Omental fat pad (tissue), 4 donors: ENCODE measurements around the gene CFAP100. TPM values are rescaled to one million over a fixed set of nuclear protein-coding genes. Genes with fewer than 3 reads are reported as not detected.
A peak's percentile ranks its signal among the peaks of the same experiment; 100 is the strongest.

ENCODE experiments used
- ATAC-seq: fragments of 150-250 bp; one replicate; pipeline ENCODE4 v1.9.1; 2016; ENCODE audit warnings: mild to moderate bottlenecking, moderate library complexity; ENCODE audit not compliant: low FRiP score
- DNase-seq: peaks from one replicate; pipeline ENCODE4 v3.0.0-alpha.2; 2019; ENCODE audit warnings: low spot score
- CTCF ChIP-seq, 3 donors: fragments of 450-650 bp; IDR thresholded peaks; one replicate each; pipeline ENCODE4 v1.5.1; 2016 to 2017; ENCODE audit warnings: antibody characterized with exemption in 3 of 3, mild to moderate bottlenecking in 3 of 3, moderate library complexity in 2 of 3
- total RNA-seq, 4 donors: library from RNA; depleted of rRNA; stranded (reverse); fragments of >200 nt; gene quantifications; one replicate each; pipeline ENCODE4 v1.1.0, GENCODE V29; 2016

CFAP100 gene
- total RNA-seq, 4 donors from 2014 or later, result not detected

GRCh38 chr3:126468028-126468891 lies 73.6 kb downstream of the CFAP100 start:
- DNase-seq, result no peak
- no peak for ATAC-seq
- no peak for TF ChIP-seq CTCF (IDR thresholded peaks at IDR 0.05)

- ATAC-seq (no peak), DNase-seq (no peak)
- no peak for TF ChIP-seq CTCF (IDR thresholded peaks at IDR 0.05)
Measured at GRCh38 chr3:126469479-126469878, 74.8 kb downstream of the CFAP100 start.

- TF ChIP-seq CTCF (IDR thresholded peaks at IDR 0.05), result no peak
- peak; percentile 26 for ATAC-seq
Measured at GRCh38 chr3:126472277-126473006, 77.7 kb downstream of the CFAP100 start.

DNA sequence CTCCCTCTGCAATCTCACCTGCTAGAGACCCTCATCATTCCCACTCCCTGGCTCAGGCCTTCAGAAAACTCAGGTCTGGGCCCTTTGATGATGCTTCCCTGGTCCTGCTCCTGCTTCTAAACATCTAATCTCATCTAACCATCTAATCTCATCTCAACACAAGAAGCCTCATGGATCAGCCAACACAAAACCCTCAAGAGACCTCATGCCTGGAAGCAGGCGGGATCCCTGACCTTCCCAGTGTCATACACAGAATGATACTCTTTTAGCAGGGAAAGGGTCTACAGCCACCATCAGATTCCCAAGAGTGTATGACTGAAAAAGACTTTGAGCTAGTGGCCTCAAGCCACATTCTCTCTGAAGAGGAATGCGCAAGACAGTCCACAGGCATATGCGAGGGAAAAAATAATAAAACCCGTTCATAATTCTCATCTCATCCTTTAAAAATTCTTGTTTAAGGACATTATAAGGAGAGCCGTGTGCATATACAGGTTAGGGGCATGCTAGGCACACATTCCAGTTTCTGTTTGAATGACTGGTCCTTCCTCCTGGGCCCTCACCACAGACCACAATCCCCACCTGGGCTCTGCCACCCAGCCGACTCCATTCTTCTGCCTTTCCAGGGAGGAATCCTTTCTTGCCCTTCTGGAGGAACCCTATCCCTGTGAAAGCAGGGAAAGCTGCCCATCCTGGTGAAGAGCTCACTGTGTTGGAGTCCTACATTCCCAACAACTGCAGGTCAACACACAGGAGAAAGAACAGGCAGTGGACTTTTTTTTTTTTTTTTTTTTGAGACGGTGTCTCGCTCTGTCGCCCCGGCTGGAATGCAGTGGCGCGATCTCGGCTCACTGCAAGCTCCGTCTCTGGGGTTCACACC lies 78.8 kb downstream of the CFAP100 start:
- ATAC-seq (no peak), DNase-seq (no peak)
- no peak for TF ChIP-seq CTCF (IDR thresholded peaks at IDR 0.05)

More at GRCh38 chr3:126472277-126473006, 77.7 kb downstream of the CFAP100 start:
- peak; percentile 41 for DNase-seq

GRCh38 chr3:126474498-126475412 lies 80.0 kb downstream of the CFAP100 start:
- DNase-seq, result no peak
- ATAC-seq, result peak; percentile 10
- no peak for TF ChIP-seq CTCF (IDR thresholded peaks at IDR 0.05)
